Neutrophil (primary cell): Measurements from ENCODE around the gene ADGRA1.

Experiments
- H3K27ac ChIP-seq: fragments of 200-600 bp; sonication (generic); 2 replicates; pipeline ENCODE4 v1.5.1; 2016; ENCODE audit warnings: mild to moderate bottlenecking, moderate library complexity
- H3K27me3 ChIP-seq: fragments of 200-600 bp; sonication (generic); 2 replicates; pipeline ENCODE4 v1.6.0; 2016; ENCODE audit warnings: mild to moderate bottlenecking
- H3K36me3 ChIP-seq: fragments of 200-600 bp; sonication (generic); 2 replicates; pipeline ENCODE4 v1.5.1; 2017
- H3K4me1 ChIP-seq, 2 experiments: fragments of 200-600 bp in 1 of 2; sonication (generic) in 1 of 2; 1 replicate in 1 of 2; 2 replicates in 1 of 2; pipeline versions ENCODE4 v1.5.1 to v1.6.1; 2013 to 2016; ENCODE audit warnings: low read depth in 1 of 2, low read length in 1 of 2, mild to moderate bottlenecking in 1 of 2, moderate library complexity in 1 of 2; ENCODE audit not compliant: control insufficient read depth in 1 of 2, insufficient read depth in 1 of 2
- H3K4me3 ChIP-seq, 2 experiments: fragments of 200-600 bp in 1 of 2; sonication (generic) in 1 of 2; 1 replicate in 1 of 2; 2 replicates in 1 of 2; pipeline ENCODE4 v1.5.1; 2013 to 2016; ENCODE audit warnings: low read depth in 1 of 2, low read length in 1 of 2, mild to moderate bottlenecking in 1 of 2, moderate library complexity in 1 of 2
- H3K9me3 ChIP-seq: fragments of 200-600 bp; sonication (generic); 2 replicates; pipeline ENCODE4 v1.5.1; 2016
- TF ChIP-seq, protein P1 (sequence below): fragments of 200-600 bp; sonication (generic); IDR thresholded peaks from 2 replicates; pipeline ENCODE4 v1.5.1; 2016; ENCODE audit warnings: antibody characterized with exemption

Gene ADGRA1

DNA sequence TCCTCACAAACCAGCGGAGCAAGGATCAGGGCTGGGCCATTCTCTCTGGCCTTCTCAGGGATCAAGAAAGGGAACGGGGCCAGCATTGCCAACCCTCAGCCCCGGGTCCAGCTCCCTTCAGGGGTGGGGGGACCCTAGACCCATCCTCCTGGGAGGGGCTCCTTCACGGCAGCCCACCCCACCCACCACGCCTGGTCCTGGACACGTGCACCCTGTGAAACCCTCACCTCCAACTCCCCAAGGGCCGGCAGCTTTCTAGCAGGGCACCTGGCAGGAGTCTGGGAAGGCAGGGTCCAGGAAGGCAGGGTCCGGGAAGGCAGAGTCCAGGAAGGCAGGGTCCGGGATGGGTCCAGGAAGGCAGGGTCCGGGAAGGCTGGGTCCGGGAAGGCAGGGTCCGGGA is 46.6 kb upstream of the ADGRA1 start:
- TF ChIP-seq, protein P1, sequence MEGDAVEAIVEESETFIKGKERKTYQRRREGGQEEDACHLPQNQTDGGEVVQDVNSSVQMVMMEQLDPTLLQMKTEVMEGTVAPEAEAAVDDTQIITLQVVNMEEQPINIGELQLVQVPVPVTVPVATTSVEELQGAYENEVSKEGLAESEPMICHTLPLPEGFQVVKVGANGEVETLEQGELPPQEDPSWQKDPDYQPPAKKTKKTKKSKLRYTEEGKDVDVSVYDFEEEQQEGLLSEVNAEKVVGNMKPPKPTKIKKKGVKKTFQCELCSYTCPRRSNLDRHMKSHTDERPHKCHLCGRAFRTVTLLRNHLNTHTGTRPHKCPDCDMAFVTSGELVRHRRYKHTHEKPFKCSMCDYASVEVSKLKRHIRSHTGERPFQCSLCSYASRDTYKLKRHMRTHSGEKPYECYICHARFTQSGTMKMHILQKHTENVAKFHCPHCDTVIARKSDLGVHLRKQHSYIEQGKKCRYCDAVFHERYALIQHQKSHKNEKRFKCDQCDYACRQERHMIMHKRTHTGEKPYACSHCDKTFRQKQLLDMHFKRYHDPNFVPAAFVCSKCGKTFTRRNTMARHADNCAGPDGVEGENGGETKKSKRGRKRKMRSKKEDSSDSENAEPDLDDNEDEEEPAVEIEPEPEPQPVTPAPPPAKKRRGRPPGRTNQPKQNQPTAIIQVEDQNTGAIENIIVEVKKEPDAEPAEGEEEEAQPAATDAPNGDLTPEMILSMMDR, result no peak
- Histone ChIP-seq H3K27me3 (peaks cover 25% of the 10 kb centered on the region), H3K27ac (no peak overlapping the region)

DNA sequence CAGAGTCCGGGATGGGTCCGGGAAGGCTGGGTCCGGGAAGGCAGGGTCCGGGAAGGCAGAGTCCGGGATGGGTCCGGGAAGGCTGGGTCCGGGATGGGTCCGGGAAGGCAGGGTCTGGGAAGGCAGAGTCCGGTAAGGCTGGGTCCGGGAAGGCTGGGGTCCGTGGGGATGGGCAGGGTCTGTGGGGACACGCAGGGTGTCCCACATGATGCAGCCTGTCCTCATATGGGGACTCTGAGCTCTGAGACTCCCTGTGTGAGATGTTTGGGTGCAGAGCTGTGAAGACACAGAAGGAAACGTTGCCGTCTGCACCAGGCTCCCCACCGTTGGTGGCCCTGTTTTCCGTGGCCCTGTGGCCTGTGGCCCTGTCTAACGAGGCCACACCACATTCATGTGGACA is 45.7 kb upstream of the ADGRA1 start:
- TF ChIP-seq, protein P1, result no peak

More for the DNA sequence above, 46.6 kb upstream of the ADGRA1 start:
- Histone ChIP-seq H3K36me3 (no peaks in the 10 kb centered on the region), H3K9me3 (no peaks in the 10 kb centered on the region), H3K4me3 (no peak overlapping the region), H3K4me1 (no peaks in the 10 kb centered on the region)

DNA sequence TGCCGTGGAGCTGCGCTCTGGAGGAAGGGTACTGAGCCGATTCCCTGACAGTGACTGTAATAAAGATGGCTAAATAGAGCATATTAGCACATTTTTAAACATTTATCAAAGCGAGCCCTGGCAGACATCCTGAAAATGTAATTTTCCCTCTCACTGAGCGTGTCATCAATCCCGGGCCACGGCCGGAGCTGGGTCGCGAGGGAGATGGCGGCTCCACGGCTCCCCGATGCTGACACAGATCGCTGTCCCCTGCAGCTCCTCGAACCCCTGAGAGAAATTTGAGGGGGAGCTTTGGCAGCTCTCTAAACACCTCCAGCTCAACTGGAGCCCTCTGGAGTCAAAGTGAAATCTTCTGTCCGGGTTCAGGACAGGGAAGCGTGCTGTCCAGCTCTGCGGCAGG is 44.9 kb upstream of the ADGRA1 start:
- peaks cover 29% of the 10 kb centered on the region for H3K27me3 ChIP-seq
- TF ChIP-seq, protein P1, result no peak
- no peaks in the 10 kb centered on the region for H3K9me3 ChIP-seq
- H3K4me3 ChIP-seq, result no peak overlapping the region
- no peak overlapping the region for H3K27ac ChIP-seq
- no peaks in the 10 kb centered on the region for H3K36me3 ChIP-seq
- H3K4me1 ChIP-seq, result no peaks in the 10 kb centered on the region

More for the DNA sequence above, 45.7 kb upstream of the ADGRA1 start:
- Histone ChIP-seq H3K36me3 (no peaks in the 10 kb centered on the region), H3K4me1 (no peaks in the 10 kb centered on the region), H3K9me3 (no peaks in the 10 kb centered on the region), H3K27me3 (peaks cover 23% of the 10 kb centered on the region), H3K4me3 (no peak overlapping the region), H3K27ac (no peak overlapping the region)

DNA sequence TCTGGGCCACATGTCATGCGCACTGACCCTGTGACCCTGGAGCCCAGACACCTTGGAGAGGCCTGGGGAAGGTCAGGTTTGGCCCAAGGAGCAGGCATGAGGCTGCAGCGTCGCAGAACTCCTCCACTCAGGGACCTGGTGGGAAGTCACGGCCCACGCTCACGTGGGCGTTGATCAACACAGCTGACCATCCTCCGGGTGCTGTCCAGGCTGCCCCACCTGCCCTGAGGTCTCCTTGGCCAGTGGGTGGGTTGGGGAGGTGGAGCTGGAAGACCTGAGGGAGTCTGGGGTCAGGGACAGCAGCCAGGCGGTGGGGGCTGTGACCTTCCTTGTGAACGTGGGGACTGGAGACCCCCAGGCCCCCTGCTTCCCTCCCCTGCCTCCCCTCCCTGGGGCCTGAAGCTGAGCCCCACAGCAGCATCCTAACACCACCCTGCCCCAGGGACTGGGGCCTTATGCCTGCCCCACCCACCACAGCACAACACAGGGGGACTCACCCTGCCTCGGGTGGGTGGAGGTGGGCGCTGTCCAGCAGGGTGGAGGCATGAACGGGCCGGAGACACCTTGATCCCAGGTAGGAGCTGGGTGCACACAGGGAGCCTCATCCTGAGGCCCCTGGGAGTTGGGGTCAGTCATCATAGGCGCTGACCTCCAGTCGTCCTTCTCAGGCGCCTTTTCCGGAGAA is 44.0 kb upstream of the ADGRA1 start:
- H3K36me3 ChIP-seq, result no peaks in the 10 kb centered on the region
- no peak overlapping the region for H3K27ac ChIP-seq
- H3K27me3 ChIP-seq, result peaks cover 30% of the 10 kb centered on the region
- H3K4me3 ChIP-seq, result no peak overlapping the region
- H3K4me1 ChIP-seq, result no peaks in the 10 kb centered on the region
- H3K9me3 ChIP-seq, result no peaks in the 10 kb centered on the region
- TF ChIP-seq, protein P1, result no peak

DNA sequence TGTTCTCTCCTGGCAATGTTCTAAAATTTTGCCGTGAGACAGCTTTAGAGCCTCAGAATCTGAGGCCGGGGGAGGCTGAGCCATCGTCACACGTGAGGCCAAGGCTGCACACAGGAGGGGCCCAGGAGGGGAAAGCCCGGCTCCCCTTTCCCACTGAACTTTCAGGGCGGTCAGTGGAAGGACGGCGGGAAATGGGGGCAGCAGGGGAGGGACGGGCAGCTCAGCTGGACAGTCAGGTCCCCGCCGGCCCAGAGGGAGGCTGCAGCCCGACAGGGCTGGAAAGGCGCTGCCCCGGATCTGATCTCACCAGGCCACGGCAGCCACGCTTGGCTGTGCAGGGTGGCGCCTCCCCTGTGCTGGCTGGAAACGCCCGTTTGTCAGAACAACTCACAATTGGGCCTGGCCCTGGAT is 43.3 kb upstream of the ADGRA1 start:
- Histone ChIP-seq H3K27ac (no peak overlapping the region), H3K4me1 (no peaks in the 10 kb centered on the region), H3K4me3 (no peak overlapping the region), H3K36me3 (no peaks in the 10 kb centered on the region), H3K9me3 (no peaks in the 10 kb centered on the region), H3K27me3 (peaks cover 28% of the 10 kb centered on the region)
- TF ChIP-seq, protein P1, result no peak
